ENCODE data around the gene PRR36.
A peak's percentile ranks its signal among the peaks of the same experiment; 100 is the strongest.

PRR36 gene

GRCh38 chr19:7908742-7909461, 34.7 kb upstream of the PRR36 start:
- TF ChIP-seq GATA1 (IDR thresholded peaks at IDR 0.05; ENCODE audit: low read depth, low read length): no peak
- TF ChIP-seq POLR2A (IDR thresholded peaks at IDR 0.05; ENCODE audit: low read length): no peak

GRCh38 chr19:7908078-7908699, 34.0 kb upstream of the PRR36 start:
- TF ChIP-seq POLR2A (IDR thresholded peaks at IDR 0.05; ENCODE audit: low read length): no peak
- no peak for TF ChIP-seq GATA1 (IDR thresholded peaks at IDR 0.05; ENCODE audit: low read depth, low read length)
- peak; percentile 61 to 70 for DNase-seq

More at GRCh38 chr19:7908742-7909461, 34.7 kb upstream of the PRR36 start:
- no peak for DNase-seq

- DNase-seq: no peak
- no peak for TF ChIP-seq POLR2A (IDR thresholded peaks at IDR 0.05; ENCODE audit: low read length)
- no peak for TF ChIP-seq GATA1 (IDR thresholded peaks at IDR 0.05; ENCODE audit: low read depth, low read length)
These were observed 33.4 kb upstream of the PRR36 start for GRCh38 chr19:7907544-7907943.

GRCh38 chr19:7907122-7907521, 32.9 kb upstream of the PRR36 start:
- TF ChIP-seq POLR2A (IDR thresholded peaks at IDR 0.05; ENCODE audit: low read length) (no peak), GATA1 (IDR thresholded peaks at IDR 0.05; ENCODE audit: low read depth, low read length) (no peak)

GRCh38 chr19:7905859-7906258, 31.7 kb upstream of the PRR36 start:
- no peak for DNase-seq
- TF ChIP-seq GATA1 (IDR thresholded peaks at IDR 0.05; ENCODE audit: low read depth, low read length): no peak
- no peak for TF ChIP-seq POLR2A (IDR thresholded peaks at IDR 0.05; ENCODE audit: low read length)

More at GRCh38 chr19:7907122-7907521, 32.9 kb upstream of the PRR36 start:
- no peak for DNase-seq

- no peak for DNase-seq
- TF ChIP-seq GATA1 (IDR thresholded peaks at IDR 0.05; ENCODE audit: low read depth, low read length): no peak
- no peak for TF ChIP-seq POLR2A (IDR thresholded peaks at IDR 0.05; ENCODE audit: low read length)
These were observed 31.1 kb upstream of the PRR36 start for GRCh38 chr19:7905268-7905667.

GRCh38 chr19:7904074-7905020, 30.2 kb upstream of the PRR36 start:
- no peak for DNase-seq
- TF ChIP-seq GATA1 (IDR thresholded peaks at IDR 0.05; ENCODE audit: low read depth, low read length) (no peak), POLR2A (IDR thresholded peaks at IDR 0.05; ENCODE audit: low read length) (no peak)

- DNase-seq: peak; percentile 100
- TF ChIP-seq GATA1 (IDR thresholded peaks at IDR 0.05; ENCODE audit: low read depth, low read length) (no peak), POLR2A (IDR thresholded peaks at IDR 0.05; ENCODE audit: low read length) (peak; percentile 89)
These were observed 29.3 kb upstream of the PRR36 start, which contains the start of gene MAP2K7 for GRCh38 chr19:7903244-7904073. Gene MAP2K7, plus strand, starts transcription at chr19:7903877. Its CDS starts 68 bp downstream, at chr19:7903945.

- no peak for TF ChIP-seq GATA1 (IDR thresholded peaks at IDR 0.05; ENCODE audit: low read depth, low read length)
- no peak for TF ChIP-seq POLR2A (IDR thresholded peaks at IDR 0.05; ENCODE audit: low read length)
- no peak for DNase-seq
These were observed 28.6 kb upstream of the PRR36 start for GRCh38 chr19:7902796-7903243.

GRCh38 chr19:7901337-7901736, 27.1 kb upstream of the PRR36 start:
- TF ChIP-seq GATA1 (IDR thresholded peaks at IDR 0.05; ENCODE audit: low read depth, low read length) (no peak), POLR2A (IDR thresholded peaks at IDR 0.05; ENCODE audit: low read length) (no peak)
- DNase-seq: no peak

- no peak for DNase-seq
- TF ChIP-seq GATA1 (IDR thresholded peaks at IDR 0.05; ENCODE audit: low read depth, low read length): no peak
- no peak for TF ChIP-seq POLR2A (IDR thresholded peaks at IDR 0.05; ENCODE audit: low read length)
These were observed 26.7 kb upstream of the PRR36 start for GRCh38 chr19:7900931-7901330.

GRCh38 chr19:7900401-7900870, 26.2 kb upstream of the PRR36 start:
- no peak for TF ChIP-seq GATA1 (IDR thresholded peaks at IDR 0.05; ENCODE audit: low read depth, low read length)
- no peak for TF ChIP-seq POLR2A (IDR thresholded peaks at IDR 0.05; ENCODE audit: low read length)
- DNase-seq: no peak

All from erythroblast (primary cell).